ENCODE results near the gene SH3YL1. TPM values are rescaled to one million over a fixed set of nuclear protein-coding genes. Genes with fewer than 3 reads are reported as not detected.

Gene SH3YL1
- total RNA-seq: 44.9 and 77.7 TPM in 2 replicates

GRCh38 chr2:263774-264492 is at the start of gene SH3YL1:
Gene SH3YL1 (minus strand): TSS chr2:264032. CDS start chr2:263984, 48 bp downstream.

GRCh38 chr2:287911-288757 is 24.3 kb upstream of the SH3YL1 start, which contains the start of gene ALKAL2:
Gene ALKAL2 (minus strand): TSS chr2:288091. CDS start chr2:287835, 256 bp downstream.

GRCh38 chr2:264493-265468 is 949 bp upstream of the SH3YL1 start, which contains the start of gene ACP1:
Gene ACP1 (plus strand): TSS chr2:264947. CDS start chr2:264965, 18 bp downstream.

Other genes with a start within 250 kb of the SH3YL1 start
- gene FAM110C, start 217.5 kb downstream of the SH3YL1 start, total RNA-seq: 2.4 and 3.5 TPM in 2 replicates
- gene ACP1, start 915 bp upstream of the SH3YL1 start, total RNA-seq: 107 and 141 TPM in 2 replicates
- 2.0 and 2.2 TPM in 2 replicates for gene ALKAL2, start 24.1 kb upstream of the SH3YL1 start, total RNA-seq

Measured in placental epithelial cell (primary cell).